NCI-H524 (cell line): ENCODE data around the gene LENEP.

Source experiments
- DNase-seq, 2 experiments: peaks; one replicate each; lab custom pipeline; 2025; lab: John Stamatoyannopoulos, UW

The LENEP gene

GRCh38 chr1:154960446-154961136 is 32.8 kb upstream of the LENEP start:
- no peak for DNase-seq

- peak; percentile 19 to 55 for DNase-seq
Observed at GRCh38 chr1:154961207-154962155, 31.9 kb upstream of the LENEP start, which contains the start of gene PYGO2. PYGO2 (minus strand) TSS chr1:154961782; CDS start chr1:154961576, 206 bp downstream.

GRCh38 chr1:154962156-154962749 is 31.1 kb upstream of the LENEP start:
- no peak for DNase-seq

GRCh38 chr1:154962795-154963330 is 30.5 kb upstream of the LENEP start:
- no peak for DNase-seq

GRCh38 chr1:154963643-154964042 is 29.7 kb upstream of the LENEP start:
- DNase-seq = no peak

- DNase-seq = no peak
Observed at GRCh38 chr1:154964359-154964758, 29.0 kb upstream of the LENEP start.

- no peak for DNase-seq
Observed at GRCh38 chr1:154966111-154966510, 27.3 kb upstream of the LENEP start.

GRCh38 chr1:154967331-154967950 is 25.9 kb upstream of the LENEP start:
- DNase-seq = no peak

- no peak for DNase-seq
Observed at GRCh38 chr1:154968731-154969130, 24.7 kb upstream of the LENEP start.

- DNase-seq = no peak
Observed at GRCh38 chr1:154969246-154969645, 24.1 kb upstream of the LENEP start.

- DNase-seq = no peak
Observed at GRCh38 chr1:154969860-154970452, 23.4 kb upstream of the LENEP start.

GRCh38 chr1:154970631-154971340 is 22.6 kb upstream of the LENEP start, which contains the start of gene SHC1:
SHC1 (minus strand) TSS chr1:154970747; CDS start chr1:154970526, 221 bp downstream.
- DNase-seq = no peak

GRCh38 chr1:154971341-154971998 is 21.9 kb upstream of the LENEP start:
- DNase-seq = no peak

- no peak for DNase-seq
Observed at GRCh38 chr1:154972213-154972516, 21.2 kb upstream of the LENEP start.

GRCh38 chr1:154972517-154973343 is 20.7 kb upstream of the LENEP start:
- DNase-seq = no peak

GRCh38 chr1:154973344-154974101 is 19.9 kb upstream of the LENEP start:
- peak; percentile 85 to 86 for DNase-seq

- peak; percentile 99 to 100 for DNase-seq
Observed at GRCh38 chr1:154974102-154974807, 19.1 kb upstream of the LENEP start, which contains the start of gene CKS1B. CKS1B (plus strand) TSS chr1:154974681; CDS start chr1:154974746, 65 bp downstream.
